Measurements from ENCODE around the gene TSBP1. TPM values are rescaled to one million over a fixed set of nuclear protein-coding genes. Genes with fewer than 3 reads are reported as not detected.
"Not testable (repeated sequence)": the region's sequence is repeated elsewhere in the genome, so short reads cannot be mapped to it uniquely, and the experiment has no call there.

TSBP1 gene
- total RNA-seq, 1 donor from 2014 or later, result not detected

DNA sequence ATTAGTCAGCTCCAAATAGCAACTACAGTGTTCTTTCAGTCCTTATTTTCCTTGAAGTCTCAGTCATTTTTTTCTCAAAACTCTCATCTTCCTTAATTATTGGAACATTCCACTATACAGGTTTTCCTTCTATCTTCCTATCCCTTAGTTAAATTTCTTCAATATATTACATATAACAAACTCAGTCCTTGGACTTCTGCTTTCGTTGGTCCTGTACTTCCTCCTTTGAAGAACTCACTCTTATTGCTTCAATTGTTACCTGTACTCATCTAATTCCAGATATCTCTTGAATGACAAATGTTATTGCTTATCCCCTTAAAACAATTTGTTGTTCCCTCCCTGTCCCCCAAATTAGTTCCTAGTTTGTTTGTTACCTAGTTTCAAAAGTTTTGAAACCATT is 80.2 kb downstream of the TSBP1 start:
- no peak for DNase-seq (ENCODE audit: low spot score)

DNA sequence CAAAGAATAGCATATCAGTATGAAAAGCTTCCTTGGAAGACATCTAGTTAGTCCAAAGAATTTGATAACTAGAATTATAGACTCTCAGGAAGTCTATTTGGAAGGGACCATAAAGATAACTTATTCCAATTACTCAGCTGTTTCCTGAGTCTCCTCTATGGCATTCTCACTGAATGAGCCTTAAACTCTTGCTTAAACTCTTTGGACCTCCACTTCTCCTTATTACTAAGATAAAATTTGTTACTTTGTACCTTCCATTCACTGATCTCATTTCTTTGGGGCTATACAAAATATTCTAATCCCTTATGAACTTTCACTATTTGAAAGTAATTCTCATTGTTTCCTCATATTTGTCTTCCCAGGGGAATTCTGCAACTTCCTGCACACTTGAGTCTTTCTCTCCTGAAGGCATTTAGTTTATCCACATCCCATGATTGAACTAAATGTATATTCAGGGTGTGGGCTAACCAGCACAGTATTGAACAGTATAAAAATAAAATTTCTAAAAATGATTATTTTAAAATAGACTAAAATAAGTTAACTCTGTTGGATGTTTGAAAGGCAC is 80.7 kb downstream of the TSBP1 start:
- DNase-seq (ENCODE audit: low spot score), result no peak

GRCh38 chr6:32288426-32288825 is 83.3 kb downstream of the TSBP1 start:
- no peak for DNase-seq (ENCODE audit: low spot score)

- not testable (repeated sequence) for DNase-seq (ENCODE audit: low spot score)
These were observed 97.7 kb downstream of the TSBP1 start for GRCh38 chr6:32273801-32274577.

- no peak for DNase-seq (ENCODE audit: low spot score)
These were observed 100.3 kb downstream of the TSBP1 start for GRCh38 chr6:32271429-32271828.

GRCh38 chr6:32268459-32268858 is 103.2 kb downstream of the TSBP1 start:
- not testable (repeated sequence) for DNase-seq (ENCODE audit: low spot score)

DNA sequence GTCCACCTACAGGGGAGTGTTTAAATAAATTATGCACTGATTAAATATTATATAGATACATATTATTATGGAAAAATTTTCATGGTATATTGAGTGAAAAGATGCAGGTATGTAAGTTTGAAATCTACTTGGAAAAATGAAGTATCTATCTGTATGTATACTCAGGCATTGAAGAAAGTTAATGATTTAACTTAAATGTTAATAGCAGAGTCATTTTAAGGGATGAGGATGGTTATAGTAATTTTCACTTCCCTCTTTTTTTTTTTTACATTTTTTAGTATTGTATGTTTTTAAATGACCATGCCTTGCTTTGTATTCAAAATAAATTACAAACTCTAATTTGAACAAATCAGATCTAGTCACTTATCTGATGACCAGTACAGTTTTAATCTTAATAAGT is 104.7 kb downstream of the TSBP1 start:
- DNase-seq (ENCODE audit: low spot score), result no peak

GRCh38 chr6:32257262-32257661 is 114.4 kb downstream of the TSBP1 start:
- DNase-seq (ENCODE audit: low spot score), result not testable (repeated sequence)

DNA sequence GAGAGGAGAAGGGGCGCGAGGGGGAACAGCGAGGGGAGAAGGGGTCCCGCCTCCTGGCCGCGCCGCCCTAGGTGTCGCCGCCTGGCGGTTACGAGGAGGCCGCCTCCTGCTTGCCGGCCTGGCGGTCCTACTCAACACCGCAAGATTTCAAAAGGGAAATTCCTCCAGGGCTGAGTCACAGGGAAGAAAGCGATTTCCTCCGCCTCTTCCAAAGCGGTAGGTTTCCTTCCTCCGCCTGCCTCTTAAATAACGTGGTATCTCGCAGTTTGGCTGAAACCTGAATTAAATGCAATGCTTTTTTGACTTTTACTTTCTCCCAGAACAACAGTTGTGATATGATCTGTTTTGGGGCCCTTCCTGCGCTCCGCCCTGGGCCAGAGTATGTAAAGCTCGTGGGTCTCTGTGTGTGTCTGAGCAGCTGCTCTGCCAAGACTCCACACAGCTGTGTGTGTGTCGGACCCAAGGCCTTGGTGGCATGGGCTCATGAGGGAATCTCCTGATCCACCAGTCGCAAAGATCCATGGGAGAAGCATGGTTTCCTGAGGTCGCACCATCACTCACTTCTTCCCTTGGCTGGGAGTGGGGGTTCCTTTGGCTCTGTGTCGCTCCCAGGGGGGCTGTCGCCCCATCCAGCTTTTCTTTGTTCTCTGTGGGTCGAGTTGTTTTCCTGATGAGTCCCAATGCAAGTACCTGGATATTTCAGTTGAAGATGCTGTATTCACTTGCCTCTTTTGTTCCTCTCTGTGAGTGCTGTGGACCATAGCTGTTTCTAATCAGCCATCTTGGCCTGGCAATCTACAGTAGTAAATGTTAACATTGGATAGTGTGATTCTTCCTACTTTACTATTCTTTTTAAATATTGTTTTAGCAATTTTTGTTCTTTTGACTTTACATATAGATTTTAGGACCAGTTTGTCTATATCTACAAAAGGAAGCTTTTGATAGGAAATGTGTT is 116.2 kb downstream of the TSBP1 start:
- no peak for DNase-seq (ENCODE audit: low spot score)

- no peak for DNase-seq (ENCODE audit: low spot score)
These were observed 116.9 kb downstream of the TSBP1 start for GRCh38 chr6:32254761-32255198.

GRCh38 chr6:32252331-32253009 is 119.2 kb downstream of the TSBP1 start:
- no peak for DNase-seq (ENCODE audit: low spot score)

GRCh38 chr6:32249262-32249661 is 122.4 kb downstream of the TSBP1 start:
- DNase-seq (ENCODE audit: low spot score), result no peak

DNA sequence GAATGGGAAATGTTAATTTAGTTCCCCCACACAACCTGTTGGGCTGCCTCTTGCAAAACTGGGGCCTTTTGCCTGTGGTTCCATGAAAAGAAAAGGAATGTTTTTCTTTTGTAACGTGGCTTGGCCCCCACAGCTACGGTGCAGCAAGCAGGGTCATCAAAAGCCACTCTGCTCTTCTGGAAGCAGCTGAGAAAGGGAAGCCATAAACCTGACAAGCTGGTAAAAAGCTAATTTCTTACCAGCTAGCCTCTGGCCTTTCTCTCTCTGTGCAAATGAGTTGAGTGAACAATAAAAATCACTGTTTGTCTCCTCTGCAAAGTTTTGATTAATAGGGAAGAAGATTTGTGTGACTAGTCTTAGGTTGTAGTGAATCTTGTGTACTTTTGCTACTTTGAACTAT is 124.3 kb downstream of the TSBP1 start:
- DNase-seq (ENCODE audit: low spot score), result no peak

DNA sequence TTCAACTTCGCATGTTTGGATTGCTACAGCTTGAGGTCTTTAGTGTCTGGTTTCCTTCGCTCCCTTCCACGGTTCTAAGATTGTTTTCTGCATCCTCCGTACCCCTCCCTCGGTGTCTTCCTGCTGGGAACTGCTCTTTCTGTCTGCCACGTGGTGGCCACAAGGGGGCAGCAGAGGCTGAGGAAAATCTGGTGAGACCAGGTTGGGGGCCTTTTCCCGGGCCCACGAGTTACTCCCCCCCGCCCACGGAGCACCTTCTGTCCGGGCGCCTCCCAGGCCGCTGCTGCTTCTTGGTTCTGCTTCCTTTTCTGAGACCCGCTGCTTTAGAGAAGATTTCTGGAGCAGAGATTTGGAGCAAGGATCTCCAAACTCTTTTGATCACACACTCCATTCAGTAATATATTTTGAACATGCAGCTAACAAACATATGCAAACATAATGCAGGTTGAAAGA is 126.7 kb downstream of the TSBP1 start:
- DNase-seq (ENCODE audit: low spot score), result no peak

GRCh38 chr6:32244270-32244669 is 127.4 kb downstream of the TSBP1 start:
- no peak for DNase-seq (ENCODE audit: low spot score)

Other genes with a start within 250 kb of the TSBP1 start
- gene ATF6B, start 243.7 kb downstream of the TSBP1 start, total RNA-seq, result 46.6 TPM
- 4.3 TPM for gene FKBPL, start 241.6 kb downstream of the TSBP1 start, total RNA-seq
- gene PRRT1, start 220.0 kb downstream of the TSBP1 start, total RNA-seq, result 1.0 TPM
- gene PPT2, start 217.8 kb downstream of the TSBP1 start, total RNA-seq, result 24.4 TPM
- 15.5 TPM for gene EGFL8, start 207.3 kb downstream of the TSBP1 start, total RNA-seq
- 39.9 TPM for gene AGPAT1, start 195.8 kb downstream of the TSBP1 start, total RNA-seq
- 32.3 TPM for gene RNF5, start 193.5 kb downstream of the TSBP1 start, total RNA-seq
- gene AGER, start 187.7 kb downstream of the TSBP1 start, total RNA-seq, result 5.7 TPM
- gene PBX2, start 181.7 kb downstream of the TSBP1 start, total RNA-seq, result 51.5 TPM
- gene GPSM3, start 179.3 kb downstream of the TSBP1 start, total RNA-seq, result 39.2 TPM
- 113 TPM for gene NOTCH4, start 147.8 kb downstream of the TSBP1 start, total RNA-seq
- not detected for gene BTNL2, start 35.3 kb upstream of the TSBP1 start, total RNA-seq
- 174 TPM for gene HLA-DRA, start 68.0 kb upstream of the TSBP1 start, total RNA-seq
- gene HLA-DRB5, start 158.4 kb upstream of the TSBP1 start, total RNA-seq, result 118 TPM
- 133 TPM for gene HLA-DRB1, start 217.9 kb upstream of the TSBP1 start, total RNA-seq